Progenitor cell of endocrine pancreas (in vitro differentiated cells): Measurements from ENCODE around the gene WNT3. TPM values are rescaled to one million over a fixed set of nuclear protein-coding genes. Genes with fewer than 3 reads are reported as not detected.

Experiments
- DNase-seq: peaks from one replicate; pipeline ENCODE4 v3.0.0; 2021; ENCODE audit warnings: low spot score; ENCODE audit not compliant: unreplicated experiment
- H3K27ac Mint-ChIP-seq: 2 replicates; pipeline ENCODE4 v1.8.0; 2021; ENCODE audit warnings: mild to moderate bottlenecking, moderate library complexity, mixed read lengths
- H3K27me3 Mint-ChIP-seq: 2 replicates; pipeline ENCODE4 v1.8.0; 2021; ENCODE audit warnings: mixed read lengths
- H3K36me3 Mint-ChIP-seq: 2 replicates; pipeline ENCODE4 v1.8.0; 2022; ENCODE audit warnings: mixed read lengths; ENCODE audit not compliant: insufficient read depth
- H3K4me1 Mint-ChIP-seq: 2 replicates; pipeline ENCODE4 v1.8.0; 2021; ENCODE audit warnings: low read depth, mixed read lengths
- H3K4me3 Mint-ChIP-seq: 2 replicates; pipeline ENCODE4 v1.8.0; 2021; ENCODE audit warnings: low read depth, mild to moderate bottlenecking, moderate library complexity, mixed read lengths
- H3K9me3 Mint-ChIP-seq: 2 replicates; pipeline ENCODE4 v1.8.0; 2021; ENCODE audit warnings: low read depth, mixed read lengths
- CTCF ChIP-seq: fragments of 200-600 bp; sonication (generic); IDR thresholded peaks from one replicate; pipeline ENCODE4 v1.5.0; 2021; ENCODE audit warnings: antibody characterized with exemption, mild to moderate bottlenecking; ENCODE audit not compliant: unreplicated experiment
- total RNA-seq: library from RNA; stranded (reverse); gene quantifications from 2 replicates; pipeline ENCODE4 v1.2.1, GENCODE V29; 2021

The WNT3 gene
- total RNA-seq, 1 donor from 2014 or later = 7.2 TPM

- no peak overlapping the region for H3K27ac Mint-ChIP-seq
- H3K9me3 Mint-ChIP-seq = no peaks in the 10 kb centered on the region
- H3K27me3 Mint-ChIP-seq = peaks cover 88% of the 10 kb centered on the region
- DNase-seq = no peak
- H3K36me3 Mint-ChIP-seq = no peaks in the 10 kb centered on the region
- H3K4me1 Mint-ChIP-seq = peaks cover 8% of the 10 kb centered on the region
- no peak overlapping the region for H3K4me3 Mint-ChIP-seq
- TF ChIP-seq CTCF = no peak
These were observed 2.8 kb downstream of the WNT3 start for GRCh38 chr17:46815474-46816353.

GRCh38 chr17:46814446-46814845 lies 4.0 kb downstream of the WNT3 start:
- H3K36me3 Mint-ChIP-seq = no peaks in the 10 kb centered on the region
- DNase-seq = no peak
- no peak for TF ChIP-seq CTCF
- peaks cover 76% of the 10 kb centered on the region for H3K27me3 Mint-ChIP-seq
- no peak overlapping the region for H3K27ac Mint-ChIP-seq
- no peaks in the 10 kb centered on the region for H3K9me3 Mint-ChIP-seq
- peaks cover 10% of the 10 kb centered on the region for H3K4me1 Mint-ChIP-seq
- no peak overlapping the region for H3K4me3 Mint-ChIP-seq

DNA sequence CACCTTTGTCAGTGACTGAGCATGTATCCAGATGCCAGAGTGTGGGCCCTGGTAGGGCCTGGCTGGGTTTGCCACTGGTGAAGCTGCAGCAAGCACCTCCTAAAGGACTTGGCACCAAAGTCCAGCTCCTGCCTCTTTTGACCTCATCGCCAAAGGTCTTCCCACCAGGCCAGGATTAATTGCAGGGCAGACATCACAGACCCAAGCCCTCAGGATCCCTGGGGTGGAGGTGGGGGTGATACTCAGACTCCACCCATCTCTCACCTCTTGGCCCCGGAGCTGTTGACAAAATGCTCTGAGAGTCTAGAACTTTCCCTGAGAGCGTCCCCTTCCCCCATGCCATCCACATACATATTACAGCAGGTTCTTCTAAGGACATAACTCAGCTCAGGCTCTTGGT lies 4.6 kb downstream of the WNT3 start:
- no peak overlapping the region for H3K27ac Mint-ChIP-seq
- TF ChIP-seq CTCF = no peak
- no peak overlapping the region for H3K4me3 Mint-ChIP-seq

GRCh38 chr17:46812624-46813318 lies 5.7 kb downstream of the WNT3 start:
- Mint-ChIP-seq H3K27ac (no peak overlapping the region), H3K36me3 (no peaks in the 10 kb centered on the region), H3K9me3 (no peaks in the 10 kb centered on the region), H3K27me3 (peaks cover 63% of the 10 kb centered on the region), H3K4me3 (no peak overlapping the region), H3K4me1 (peaks cover 14% of the 10 kb centered on the region)
- no peak for DNase-seq
- no peak for TF ChIP-seq CTCF

More for the DNA sequence above, 4.6 kb downstream of the WNT3 start:
- H3K9me3 Mint-ChIP-seq = no peaks in the 10 kb centered on the region
- DNase-seq = no peak
- H3K4me1 Mint-ChIP-seq = peaks cover 11% of the 10 kb centered on the region
- H3K27me3 Mint-ChIP-seq = peaks cover 70% of the 10 kb centered on the region
- no peaks in the 10 kb centered on the region for H3K36me3 Mint-ChIP-seq

- peaks cover 12% of the 10 kb centered on the region for H3K4me1 Mint-ChIP-seq
- H3K9me3 Mint-ChIP-seq = no peaks in the 10 kb centered on the region
- no peak for TF ChIP-seq CTCF
- H3K27ac Mint-ChIP-seq = no peak overlapping the region
- no peak for DNase-seq
- peaks cover 60% of the 10 kb centered on the region for H3K27me3 Mint-ChIP-seq
- no peak overlapping the region for H3K4me3 Mint-ChIP-seq
- no peaks in the 10 kb centered on the region for H3K36me3 Mint-ChIP-seq
These were observed 6.4 kb downstream of the WNT3 start for GRCh38 chr17:46811978-46812583.
